ENCODE results near the gene SKOR1. TPM values are rescaled to one million over a fixed set of nuclear protein-coding genes. Genes with fewer than 3 reads are reported as not detected.

Gene SKOR1
- total RNA-seq, 4 donors from 2014 or later, result 0.49 to 1.2 (median 0.85) TPM

- H3K27me3 ChIP-seq, result no peaks in the 10 kb centered on the region
- intact Hi-C loops (cut with DNase I), result loop anchor here (5.0 kb wide), 1 partner anchor 318 kb away; the partner anchor contains the start of gene C15orf61
- 0 to 1% methylated on average over 44 to 51 of the region's 62 CpGs for WGBS, 2 donors
- no peaks in the 10 kb centered on the region for H3K36me3 ChIP-seq
- H3K27ac ChIP-seq, result peak within 1 kb of the TSS; percentile 98 to 100 (median 100)
- peak; percentile 94 to 95 for DNase-seq
- no peaks in the 10 kb centered on the region for H3K9me3 ChIP-seq
- H3K4me1 ChIP-seq, result peaks cover 37 to 64% of the 10 kb centered on the region in 2 donors
- TF ChIP-seq POLR2A (IDR thresholded peaks at IDR 0.05) (peak in 1 of 2 donors; percentile 93), CTCF (IDR thresholded peaks at IDR 0.05) (no peak)
- H3K4me3 ChIP-seq (replicated peaks in 1 of 3), result peak within 1 kb of the TSS; percentile 55 to 87 (median 60)
Observed at GRCh38 chr15:67839929-67840748, 14.8 kb downstream of the SKOR1 start, which contains the start of gene RNU6-1. Gene RNU6-1 (minus strand): TSS chr15:67840045.

GRCh38 chr15:67840749-67841512 lies 15.6 kb downstream of the SKOR1 start:
- H3K9me3 ChIP-seq, result no peaks in the 10 kb centered on the region
- peak overlapping the region; percentile 98 to 100 (median 100) for H3K27ac ChIP-seq
- H3K27me3 ChIP-seq, result no peaks in the 10 kb centered on the region
- peak overlapping the region; percentile 55 to 87 (median 60) for H3K4me3 ChIP-seq (replicated peaks in 1 of 3)
- 12 to 27% methylated on average over 17 of the region's 17 CpGs for WGBS, 2 donors
- DNase-seq, result peak; percentile 55 to 61
- intact Hi-C loops (cut with DNase I), result no loop called here
- H3K4me1 ChIP-seq, result peaks cover 29 to 56% of the 10 kb centered on the region in 2 donors
- TF ChIP-seq CTCF (IDR thresholded peaks at IDR 0.05) (peak in 2 of 6 experiments; percentile 10 to 15), POLR2A (IDR thresholded peaks at IDR 0.05) (no peak)
- H3K36me3 ChIP-seq, result no peaks in the 10 kb centered on the region

- peaks cover 27 to 53% of the 10 kb centered on the region in 2 donors for H3K4me1 ChIP-seq
- intact Hi-C loops (cut with DNase I), result no loop called here
- no peaks in the 10 kb centered on the region for H3K27me3 ChIP-seq
- no peaks in the 10 kb centered on the region for H3K9me3 ChIP-seq
- WGBS, 2 donors, result 64 to 81% methylated on average over 4 of the region's 4 CpGs
- no peak for DNase-seq
- no peak overlapping the region for H3K4me3 ChIP-seq (replicated peaks in 1 of 3)
- peak overlapping the region in 1 of 3 donors; percentile 100 for H3K27ac ChIP-seq
- H3K36me3 ChIP-seq, result no peaks in the 10 kb centered on the region
- TF ChIP-seq CTCF (IDR thresholded peaks at IDR 0.05), result no peak
- TF ChIP-seq POLR2A (IDR thresholded peaks at IDR 0.05), result no peak
Observed at GRCh38 chr15:67841513-67841762, 16.1 kb downstream of the SKOR1 start.

- DNase-seq, result no peak
- H3K27ac ChIP-seq, result peak overlapping the region; percentile 32 to 85 (median 79)
- H3K4me1 ChIP-seq, result peaks cover 32 to 53% of the 10 kb centered on the region in 2 donors
Observed at GRCh38 chr15:67843092-67843501, 17.8 kb downstream of the SKOR1 start.

More at GRCh38 chr15:67843092-67843501, 17.8 kb downstream of the SKOR1 start:
- H3K4me3 ChIP-seq (replicated peaks in 1 of 3), result no peak overlapping the region
- no peaks in the 10 kb centered on the region for H3K27me3 ChIP-seq
- H3K9me3 ChIP-seq, result no peaks in the 10 kb centered on the region
- 57 to 60% methylated on average over 7 of the region's 7 CpGs for WGBS, 2 donors
- TF ChIP-seq CTCF (IDR thresholded peaks at IDR 0.05), result peak in 1 of 6 experiments; percentile 21
- TF ChIP-seq POLR2A (IDR thresholded peaks at IDR 0.05), result no peak
- H3K36me3 ChIP-seq, result no peaks in the 10 kb centered on the region
- intact Hi-C loops (cut with DNase I), result no loop called here

Measured in thyroid gland (tissue), 4 donors.